Tibial artery (tissue), 4 donors: ENCODE data around the gene PCBP3.

ENCODE experiments used
- DNase-seq, 2 donors: peaks; one replicate each; pipeline ENCODE4 v3.0.0-alpha.2; 2019
- H3K27ac ChIP-seq, 2 donors: fragments of 200-600 bp; sonication (generic) in 1 of 2; 1 replicate in 1 of 2; 2 replicates in 1 of 2; pipeline ENCODE4 v1.5.1; 2018 to 2019; ENCODE audit warnings: mild to moderate bottlenecking in 1 of 2
- H3K27me3 ChIP-seq, 2 donors: fragments of 200-600 bp; sonication (generic) in 1 of 2; one replicate each; pipeline versions ENCODE4 v1.5.1 to v1.6.0; 2016 to 2019
- H3K36me3 ChIP-seq, 3 donors: fragments of 200-600 bp; sonication (generic) in 2 of 3; one replicate each; pipeline ENCODE4 v1.5.1; 2016 to 2019; ENCODE audit warnings: mild to moderate bottlenecking in 2 of 3
- H3K4me1 ChIP-seq, 4 donors: fragments of 200-600 bp; sonication (generic) in 2 of 4; 1 replicate in 3 of 4; 2 replicates in 1 of 4; pipeline ENCODE4 v1.5.1; 2016 to 2019
- H3K4me3 ChIP-seq, 2 donors: fragments of 200-600 bp; sonication (generic) in 1 of 2; 1 replicate in 1 of 2; 2 replicates in 1 of 2; pipeline ENCODE4 v1.5.1; 2018 to 2019; ENCODE audit warnings: mild to moderate bottlenecking in 2 of 2
- H3K9me3 ChIP-seq, 3 donors: fragments of 200-600 bp; sonication (generic) in 1 of 3; one replicate each; pipeline ENCODE4 v1.5.1; 2016 to 2019
- CTCF ChIP-seq, 2 experiments: fragments of 200-600 bp in 1 of 2; fragments of 450-650 bp in 1 of 2; IDR thresholded peaks; one replicate each; pipeline ENCODE4 v1.5.1; 2017 to 2019; ENCODE audit warnings: antibody characterized with exemption in 2 of 2, mild to moderate bottlenecking in 1 of 2, moderate library complexity in 1 of 2
- intact Hi-C: fragments of 100-400 bp; cut with DNase I; formaldehyde crosslinking; loops from one replicate; pipeline ENCODE4 v1.15.0; 2023; ENCODE audit warnings: low total_unique reads

The PCBP3 gene

GRCh38 chr21:45906196-45906805 is 262.8 kb downstream of the PCBP3 start:
- DNase-seq, result no peak
- peaks cover 0 to 16% (median 5%) of the 10 kb centered on the region in 4 donors for H3K4me1 ChIP-seq
- H3K27me3 ChIP-seq, result no peaks in the 10 kb centered on the region
- no peaks in the 10 kb centered on the region for H3K36me3 ChIP-seq
- H3K27ac ChIP-seq, result no peak overlapping the region
- no peak overlapping the region for H3K4me3 ChIP-seq
- no peaks in the 10 kb centered on the region for H3K9me3 ChIP-seq
- intact Hi-C loops, result no loop called here
- no peak for TF ChIP-seq CTCF (IDR thresholded peaks at IDR 0.05)

GRCh38 chr21:45906859-45907258 is 263.3 kb downstream of the PCBP3 start:
- Histone ChIP-seq H3K9me3 (no peaks in the 10 kb centered on the region), H3K27ac (no peak overlapping the region), H3K36me3 (no peaks in the 10 kb centered on the region), H3K27me3 (no peaks in the 10 kb centered on the region), H3K4me3 (no peak overlapping the region), H3K4me1 (peaks cover 0 to 16% (median 5%) of the 10 kb centered on the region in 4 donors)
- intact Hi-C loops, result no loop called here
- TF ChIP-seq CTCF (IDR thresholded peaks at IDR 0.05), result no peak
- DNase-seq, result no peak

- TF ChIP-seq CTCF (IDR thresholded peaks at IDR 0.05), result no peak
- Histone ChIP-seq H3K36me3 (no peaks in the 10 kb centered on the region), H3K27me3 (no peaks in the 10 kb centered on the region), H3K4me1 (peaks cover 0 to 16% (median 5%) of the 10 kb centered on the region in 4 donors), H3K27ac (no peak overlapping the region), H3K4me3 (no peak overlapping the region), H3K9me3 (no peaks in the 10 kb centered on the region)
- no peak for DNase-seq
- intact Hi-C loops, result no loop called here
These were observed 265.2 kb downstream of the PCBP3 start for GRCh38 chr21:45908536-45909237.

- no peak overlapping the region for H3K4me3 ChIP-seq
- no peaks in the 10 kb centered on the region for H3K36me3 ChIP-seq
- H3K27me3 ChIP-seq, result peaks cover 0 to 1% of the 10 kb centered on the region in 2 donors
- intact Hi-C loops, result no loop called here
- H3K4me1 ChIP-seq, result peaks cover 0 to 16% (median 5%) of the 10 kb centered on the region in 4 donors
- H3K9me3 ChIP-seq, result no peaks in the 10 kb centered on the region
- no peak for DNase-seq
- no peak overlapping the region for H3K27ac ChIP-seq
- no peak for TF ChIP-seq CTCF (IDR thresholded peaks at IDR 0.05)
These were observed 265.9 kb downstream of the PCBP3 start for GRCh38 chr21:45909238-45909988.

- intact Hi-C loops, result no loop called here
- no peak for DNase-seq
These were observed 266.6 kb downstream of the PCBP3 start for GRCh38 chr21:45910155-45910547.

More at GRCh38 chr21:45910155-45910547, 266.6 kb downstream of the PCBP3 start:
- Histone ChIP-seq H3K4me1 (peaks cover 0 to 16% (median 5%) of the 10 kb centered on the region in 4 donors), H3K9me3 (no peaks in the 10 kb centered on the region), H3K27ac (no peak overlapping the region), H3K27me3 (peaks cover 0 to 2% of the 10 kb centered on the region in 2 donors), H3K4me3 (no peak overlapping the region), H3K36me3 (no peaks in the 10 kb centered on the region)
- TF ChIP-seq CTCF (IDR thresholded peaks at IDR 0.05), result no peak
